ENCODE results near the gene ZNF77. TPM values are rescaled to one million over a fixed set of nuclear protein-coding genes. Genes with fewer than 3 reads are reported as not detected.

Gene ZNF77
- total and polyA plus RNA-seq, 10 of the 15 experiments (the other 5 are each of a cell fraction or from before 2014, with no cell fraction given): 1.9 to 4.7 (median 3.0) TPM

GRCh38 chr19:2885736-2886135 lies 59.0 kb downstream of the ZNF77 start:
- Histone ChIP-seq H3K4me2 (ENCODE audit: control insufficient read depth, insufficient read depth) (no peak overlapping the region), H3K27ac (ENCODE audit: control insufficient read depth, insufficient read depth) (no peak overlapping the region), H3K4me1 (ENCODE audit: control insufficient read depth, insufficient read depth, low read length) (peaks cover 3% of the 10 kb centered on the region; the same call in 1 of the 2 replicates), H3K9me3 (replicated peaks; ENCODE audit: control insufficient read depth, insufficient read depth, low read length) (no peaks in the 10 kb centered on the region; the same call in 2 of the 3 replicates), H3K9ac (ENCODE audit: control insufficient read depth, insufficient read depth, low read length) (no peak overlapping the region), H4K20me1 (ENCODE audit: control insufficient read depth, insufficient read depth) (no peaks in the 10 kb centered on the region), H3K4me3 (no peak overlapping the region), H3K36me3 (ENCODE audit: control insufficient read depth in 2 of 2, insufficient read depth in 2 of 2, low read length in 1 of 2) (no peaks in the 10 kb centered on the region), H2AFZ (ENCODE audit: control insufficient read depth, low read depth, low read length) (no peak overlapping the region), H3K79me2 (ENCODE audit: control insufficient read depth, insufficient read depth, low read length) (no peaks in the 10 kb centered on the region), H3K27me3 (replicated peaks in 1 of 2; ENCODE audit: control insufficient read depth in 2 of 2, insufficient read depth in 2 of 2, low read length in 1 of 2) (no peaks in the 10 kb centered on the region)
- in situ Hi-C loops (cut with MboI) (loop anchor here (5.0 kb wide), 1 partner anchor 238 kb away; no protein-coding TSS in a partner anchor), intact Hi-C loops (cut with micrococcal nuclease; ENCODE audit: unreplicated experiment) (loop anchor here (5.0 to 10.0 kb wide), 2 partner anchors 59 to 238 kb away; partner anchors contain the start of gene ZNF77)
- DNase-seq (ENCODE audit: low read depth, low spot score) (no peak), FAIRE-seq (no peak), ATAC-seq (no peak)
- POLR2A ChIA-PET: no interaction called here
- CTCF ChIA-PET: interaction anchor here (0.9 to 3.1 kb wide), 3 partner anchors 62 to 237 kb away, joined by 3 to 17 read pairs (median 3); no protein-coding TSS in a partner anchor
- 66% methylated on average over 17 of the region's 17 CpGs for WGBS (ENCODE audit: insufficient coverage, insufficient replicate concordance, low lambda C conversion rate, missing lambda C conversion rate)
- no TSS peak for BruUV-seq (replicated peaks)
- RAD21 ChIA-PET (ENCODE audit: unreplicated experiment): no interaction called here
- SMC1A ChIA-PET (ENCODE audit: uncharacterized antibody, unreplicated experiment): no interaction called here
- no peak for TF ChIP-seq BACH1 (IDR thresholded peaks at IDR 0.05; ENCODE audit: borderline replicate concordance)
- no peak for TF ChIP-seq YY1 (IDR thresholded peaks at IDR 0.05; ENCODE audit: low read depth, low read length)
- no peak for TF ChIP-seq SMARCA5 (IDR thresholded peaks at IDR 0.05)
- TF ChIP-seq, protein P1, sequence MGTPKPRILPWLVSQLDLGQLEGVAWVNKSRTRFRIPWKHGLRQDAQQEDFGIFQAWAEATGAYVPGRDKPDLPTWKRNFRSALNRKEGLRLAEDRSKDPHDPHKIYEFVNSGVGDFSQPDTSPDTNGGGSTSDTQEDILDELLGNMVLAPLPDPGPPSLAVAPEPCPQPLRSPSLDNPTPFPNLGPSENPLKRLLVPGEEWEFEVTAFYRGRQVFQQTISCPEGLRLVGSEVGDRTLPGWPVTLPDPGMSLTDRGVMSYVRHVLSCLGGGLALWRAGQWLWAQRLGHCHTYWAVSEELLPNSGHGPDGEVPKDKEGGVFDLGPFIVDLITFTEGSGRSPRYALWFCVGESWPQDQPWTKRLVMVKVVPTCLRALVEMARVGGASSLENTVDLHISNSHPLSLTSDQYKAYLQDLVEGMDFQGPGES (IDR thresholded peaks at IDR 0.05): no peak
- TF ChIP-seq, protein P2, sequence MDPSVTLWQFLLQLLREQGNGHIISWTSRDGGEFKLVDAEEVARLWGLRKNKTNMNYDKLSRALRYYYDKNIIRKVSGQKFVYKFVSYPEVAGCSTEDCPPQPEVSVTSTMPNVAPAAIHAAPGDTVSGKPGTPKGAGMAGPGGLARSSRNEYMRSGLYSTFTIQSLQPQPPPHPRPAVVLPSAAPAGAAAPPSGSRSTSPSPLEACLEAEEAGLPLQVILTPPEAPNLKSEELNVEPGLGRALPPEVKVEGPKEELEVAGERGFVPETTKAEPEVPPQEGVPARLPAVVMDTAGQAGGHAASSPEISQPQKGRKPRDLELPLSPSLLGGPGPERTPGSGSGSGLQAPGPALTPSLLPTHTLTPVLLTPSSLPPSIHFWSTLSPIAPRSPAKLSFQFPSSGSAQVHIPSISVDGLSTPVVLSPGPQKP (IDR thresholded peaks at IDR 0.05; ENCODE audit: low read depth, low read length): no peak
- no peak for TF ChIP-seq ZNF217 (IDR thresholded peaks at IDR 0.05)
- no peak for TF ChIP-seq STAT1 (conservative IDR thresholded peaks at IDR 0.05)
- TF ChIP-seq GABPA (IDR thresholded peaks at IDR 0.05; ENCODE audit: low read depth): no peak
- TF ChIP-seq, protein P3, sequence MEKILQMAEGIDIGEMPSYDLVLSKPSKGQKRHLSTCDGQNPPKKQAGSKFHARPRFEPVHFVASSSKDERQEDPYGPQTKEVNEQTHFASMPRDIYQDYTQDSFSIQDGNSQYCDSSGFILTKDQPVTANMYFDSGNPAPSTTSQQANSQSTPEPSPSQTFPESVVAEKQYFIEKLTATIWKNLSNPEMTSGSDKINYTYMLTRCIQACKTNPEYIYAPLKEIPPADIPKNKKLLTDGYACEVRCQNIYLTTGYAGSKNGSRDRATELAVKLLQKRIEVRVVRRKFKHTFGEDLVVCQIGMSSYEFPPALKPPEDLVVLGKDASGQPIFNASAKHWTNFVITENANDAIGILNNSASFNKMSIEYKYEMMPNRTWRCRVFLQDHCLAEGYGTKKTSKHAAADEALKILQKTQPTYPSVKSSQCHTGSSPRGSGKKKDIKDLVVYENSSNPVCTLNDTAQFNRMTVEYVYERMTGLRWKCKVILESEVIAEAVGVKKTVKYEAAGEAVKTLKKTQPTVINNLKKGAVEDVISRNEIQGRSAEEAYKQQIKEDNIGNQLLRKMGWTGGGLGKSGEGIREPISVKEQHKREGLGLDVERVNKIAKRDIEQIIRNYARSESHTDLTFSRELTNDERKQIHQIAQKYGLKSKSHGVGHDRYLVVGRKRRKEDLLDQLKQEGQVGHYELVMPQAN (conservative IDR thresholded peaks at IDR 0.05): no peak
- TF ChIP-seq FOXM1 (IDR thresholded peaks at IDR 0.05; ENCODE audit: low read depth, low read length): no peak
- TF ChIP-seq USF2 (IDR thresholded peaks at IDR 0.05; ENCODE audit: borderline replicate concordance, low read depth, low read length): no peak
- no peak for TF ChIP-seq NR2C1 (IDR thresholded peaks at IDR 0.05)
- TF ChIP-seq YBX1 (IDR thresholded peaks at IDR 0.05): no peak
- TF ChIP-seq POLR2AphosphoS5 (IDR thresholded peaks at IDR 0.05; ENCODE audit: low read length): no peak
- no peak for TF ChIP-seq CREB1 (IDR thresholded peaks at IDR 0.05; ENCODE audit: low read depth)
- no peak for TF ChIP-seq ZNF592 (IDR thresholded peaks at IDR 0.05)

Data from GM12878 (cell line).